MM.1S (cell line): ENCODE measurements around the gene USP6NL.

Experiments used
- DNase-seq: peaks from one replicate; pipeline ENCODE4 v3.0.0-alpha.2; 2015
- H2AFZ ChIP-seq: fragments of 300-600 bp; sonication (generic); 2 replicates; pipeline ENCODE4 v1.6.0; 2016; ENCODE audit warnings: antibody characterized with exemption, low read length
- H3F3A ChIP-seq: fragments of 300-600 bp; sonication (generic); 2 replicates; pipeline ENCODE4 v1.6.1; 2016; ENCODE audit warnings: mild to moderate bottlenecking, antibody characterized with exemption, low read length, moderate library complexity, mixed read lengths; ENCODE audit not compliant: insufficient read depth
- H3K27ac ChIP-seq: fragments of 300-600 bp; sonication (generic); 2 replicates; pipeline ENCODE4 v1.5.1; 2016; ENCODE audit warnings: mild to moderate bottlenecking, low read length
- H3K27me3 ChIP-seq: fragments of 300-600 bp; sonication (generic); replicated peaks from 2 replicates; pipeline ENCODE4 v1.6.0; 2016; ENCODE audit warnings: low read length; ENCODE audit not compliant: insufficient read depth
- H3K36me3 ChIP-seq: fragments of 300-600 bp; sonication (generic); replicated peaks from 2 replicates; pipeline ENCODE4 v1.6.1; 2016; ENCODE audit warnings: mild to moderate bottlenecking, low read length, mixed read lengths; ENCODE audit not compliant: insufficient read depth
- H3K4me1 ChIP-seq: fragments of 300-600 bp; sonication (generic); 2 replicates; pipeline ENCODE4 v1.6.1; 2016; ENCODE audit warnings: low read length, mixed read lengths
- H3K4me2 ChIP-seq: fragments of 300-600 bp; sonication (generic); 2 replicates; pipeline ENCODE4 v1.6.0; 2016; ENCODE audit warnings: low read depth, low read length
- H3K4me3 ChIP-seq: fragments of 300-600 bp; sonication (generic); 2 replicates; pipeline ENCODE4 v1.5.1; 2016; ENCODE audit warnings: low read length, mixed read lengths
- H3K79me2 ChIP-seq: fragments of 300-600 bp; sonication (generic); 2 replicates; pipeline ENCODE4 v1.6.1; 2016; ENCODE audit warnings: mixed run types, low read length, mixed read lengths
- H3K9ac ChIP-seq: fragments of 300-600 bp; sonication (generic); 2 replicates; pipeline ENCODE4 v1.6.1; 2016; ENCODE audit warnings: low read length, mixed read lengths
- H3K9me2 ChIP-seq: fragments of 300-600 bp; sonication (generic); replicated peaks from 2 replicates; pipeline ENCODE4 v1.6.1; 2016; ENCODE audit warnings: mild to moderate bottlenecking, low read length, mixed read lengths; ENCODE audit not compliant: insufficient read depth
- H3K9me3 ChIP-seq: fragments of 300-600 bp; sonication (generic); replicated peaks from 2 replicates; pipeline ENCODE4 v1.6.1; 2016; ENCODE audit warnings: mild to moderate bottlenecking, low read length, mixed read lengths; ENCODE audit not compliant: insufficient read depth
- H4K20me1 ChIP-seq: fragments of 300-600 bp; sonication (generic); 2 replicates; pipeline ENCODE4 v1.6.1; 2016; ENCODE audit warnings: mild to moderate bottlenecking, low read length, moderate library complexity, mixed read lengths; ENCODE audit not compliant: insufficient read depth
- EZH2 ChIP-seq: fragments of 300-600 bp; sonication (generic); optimal IDR thresholded peaks from 2 replicates; pipeline ENCODE3; 2017; ENCODE audit warnings: low read depth, mild to moderate bottlenecking, antibody characterized with exemption, low read length, mixed read lengths
- EZH2phosphoT487 ChIP-seq: fragments of 300-600 bp; sonication (generic); IDR thresholded peaks from 2 replicates; pipeline ENCODE4 v1.6.1; 2018; ENCODE audit warnings: antibody characterized with exemption, low read length
- TF ChIP-seq, protein P1 (sequence below): fragments of 300-600 bp; sonication (generic); IDR thresholded peaks from 2 replicates; pipeline ENCODE4 v1.5.1; 2016; ENCODE audit warnings: antibody characterized with exemption, low read length, mixed read lengths

USP6NL gene

DNA sequence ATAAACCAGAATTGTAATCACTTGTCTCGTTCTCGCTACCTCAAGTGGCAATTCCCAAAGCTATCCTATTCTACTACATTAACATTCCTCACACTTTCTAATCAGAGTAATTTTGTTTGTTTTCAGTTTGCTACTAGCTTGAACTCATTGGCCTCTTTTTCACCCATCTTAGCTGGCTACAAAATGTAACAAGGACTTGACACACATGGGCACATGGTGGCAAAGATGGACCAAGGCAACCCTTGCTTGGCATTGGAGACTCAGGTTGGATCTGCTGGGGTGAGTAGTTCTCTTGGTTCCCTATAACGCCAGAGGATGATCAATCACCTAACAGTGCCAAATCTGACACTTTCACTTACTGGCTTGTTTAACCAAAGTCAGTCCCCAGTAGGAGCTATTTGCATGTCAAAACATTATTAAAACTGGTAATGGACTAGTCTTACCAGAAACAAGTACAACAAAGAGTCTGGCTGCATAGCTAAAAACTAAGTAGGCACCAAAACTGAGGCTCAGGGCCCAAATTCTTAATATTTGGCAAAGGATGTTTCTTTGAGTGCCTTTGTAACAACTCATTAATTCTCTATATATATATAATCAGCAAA lies 1.9 kb downstream of the USP6NL start:
- H4K20me1 ChIP-seq, result no peaks in the 10 kb centered on the region
- no peaks in the 10 kb centered on the region for H3K9me2 ChIP-seq
- peaks cover 18% of the 10 kb centered on the region for H3K27me3 ChIP-seq
- no peak overlapping the region for H2AFZ ChIP-seq
- no peaks in the 10 kb centered on the region for H3K36me3 ChIP-seq
- H3K9ac ChIP-seq, result no peak overlapping the region
- 0 out of 2 replicates have a peak, but pooled peaks cover 12% of the 10 kb centered on the region for H3K79me2 ChIP-seq
- peaks cover 3% of the 10 kb centered on the region; the same call in 1 of the 2 replicates for H3F3A ChIP-seq
- no peak overlapping the region for H3K4me3 ChIP-seq
- no peak for DNase-seq
- peaks cover 13% of the 10 kb centered on the region for H3K4me1 ChIP-seq
- TF ChIP-seq, protein P1, sequence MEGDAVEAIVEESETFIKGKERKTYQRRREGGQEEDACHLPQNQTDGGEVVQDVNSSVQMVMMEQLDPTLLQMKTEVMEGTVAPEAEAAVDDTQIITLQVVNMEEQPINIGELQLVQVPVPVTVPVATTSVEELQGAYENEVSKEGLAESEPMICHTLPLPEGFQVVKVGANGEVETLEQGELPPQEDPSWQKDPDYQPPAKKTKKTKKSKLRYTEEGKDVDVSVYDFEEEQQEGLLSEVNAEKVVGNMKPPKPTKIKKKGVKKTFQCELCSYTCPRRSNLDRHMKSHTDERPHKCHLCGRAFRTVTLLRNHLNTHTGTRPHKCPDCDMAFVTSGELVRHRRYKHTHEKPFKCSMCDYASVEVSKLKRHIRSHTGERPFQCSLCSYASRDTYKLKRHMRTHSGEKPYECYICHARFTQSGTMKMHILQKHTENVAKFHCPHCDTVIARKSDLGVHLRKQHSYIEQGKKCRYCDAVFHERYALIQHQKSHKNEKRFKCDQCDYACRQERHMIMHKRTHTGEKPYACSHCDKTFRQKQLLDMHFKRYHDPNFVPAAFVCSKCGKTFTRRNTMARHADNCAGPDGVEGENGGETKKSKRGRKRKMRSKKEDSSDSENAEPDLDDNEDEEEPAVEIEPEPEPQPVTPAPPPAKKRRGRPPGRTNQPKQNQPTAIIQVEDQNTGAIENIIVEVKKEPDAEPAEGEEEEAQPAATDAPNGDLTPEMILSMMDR, result no peak
- TF ChIP-seq EZH2 (no peak), EZH2phosphoT487 (no peak)
- H3K9me3 ChIP-seq, result no peaks in the 10 kb centered on the region
- H3K4me2 ChIP-seq, result no peak overlapping the region
- H3K27ac ChIP-seq, result no peak overlapping the region

DNA sequence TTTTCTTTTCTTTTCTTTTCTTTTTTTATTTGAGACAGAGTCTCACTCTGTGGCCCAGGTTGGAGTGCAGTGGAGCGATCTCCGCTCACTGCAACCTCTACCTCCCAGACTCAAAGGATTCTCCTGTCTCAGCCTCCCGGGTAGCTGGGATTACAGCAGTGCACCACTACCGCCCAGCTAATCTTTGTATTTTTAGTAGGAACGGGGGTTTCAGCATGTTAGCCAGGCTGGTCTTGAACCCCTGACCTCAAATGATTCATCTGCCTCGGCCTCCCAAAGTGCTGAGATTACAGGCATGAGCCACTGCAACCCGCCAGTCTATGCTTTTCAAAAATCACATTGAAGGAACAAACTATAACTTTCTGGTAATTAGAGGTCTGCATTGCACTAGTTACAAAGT lies 2.4 kb downstream of the USP6NL start:
- peaks cover 3% of the 10 kb centered on the region; the same call in 1 of the 2 replicates for H3F3A ChIP-seq
- H3K9ac ChIP-seq, result no peak overlapping the region
- no peak for DNase-seq
- H3K27me3 ChIP-seq, result peaks cover 18% of the 10 kb centered on the region
- H3K9me2 ChIP-seq, result no peaks in the 10 kb centered on the region
- no peak overlapping the region for H2AFZ ChIP-seq
- no peaks in the 10 kb centered on the region for H4K20me1 ChIP-seq
- no peak overlapping the region for H3K4me3 ChIP-seq
- H3K27ac ChIP-seq, result no peak overlapping the region
- TF ChIP-seq EZH2phosphoT487 (no peak), EZH2 (no peak)
- TF ChIP-seq, protein P1, result no peak
- H3K4me1 ChIP-seq, result peaks cover 16% of the 10 kb centered on the region
- no peaks in the 10 kb centered on the region for H3K9me3 ChIP-seq
- no peaks in the 10 kb centered on the region for H3K36me3 ChIP-seq
- no peak overlapping the region for H3K4me2 ChIP-seq
- H3K79me2 ChIP-seq, result 0 out of 2 replicates have a peak, but pooled peaks cover 14% of the 10 kb centered on the region

DNA sequence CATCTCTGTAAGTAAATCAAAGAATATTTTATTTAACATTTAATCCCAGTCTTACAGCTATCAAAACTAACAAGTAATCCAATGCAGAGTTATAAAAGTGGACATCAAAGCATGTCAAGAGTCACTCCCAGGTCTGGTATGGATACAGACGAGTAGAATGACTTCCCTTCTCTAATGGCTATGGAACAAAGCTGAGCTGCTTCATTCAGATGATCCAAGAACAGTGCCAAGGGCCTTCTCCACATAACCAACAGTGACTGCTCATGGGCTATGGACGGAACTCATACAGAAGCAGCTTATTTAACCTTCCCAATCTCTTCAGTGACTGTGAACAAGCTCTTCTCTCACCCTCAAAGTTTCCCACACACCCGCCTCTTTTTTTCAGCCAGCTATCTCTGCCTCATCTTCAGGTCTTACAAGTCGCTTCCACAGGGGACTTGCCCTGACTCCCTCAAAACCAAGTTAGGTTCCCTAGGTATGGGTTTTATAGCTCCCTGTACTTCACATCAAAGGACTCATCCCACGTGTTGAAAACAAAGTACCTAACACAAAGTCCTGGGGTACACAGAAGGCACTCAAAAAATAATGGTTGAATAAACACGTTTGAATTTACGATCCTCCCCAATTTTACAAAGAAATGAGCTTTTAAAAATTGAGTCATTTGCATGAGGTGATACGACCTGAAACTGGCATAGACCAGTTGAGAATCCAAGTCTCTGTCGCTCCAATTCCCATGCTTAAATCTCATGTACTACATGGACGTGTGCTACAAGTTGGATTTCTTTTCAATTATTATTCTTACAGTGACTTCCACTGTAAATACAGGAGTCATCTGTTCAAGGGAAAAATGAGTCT lies 3.1 kb downstream of the USP6NL start:
- no peaks in the 10 kb centered on the region for H3K9me3 ChIP-seq
- peaks cover 18% of the 10 kb centered on the region for H3K27me3 ChIP-seq
- H3K36me3 ChIP-seq, result no peaks in the 10 kb centered on the region
- no peak overlapping the region for H3K4me2 ChIP-seq
- 0 out of 2 replicates have a peak, but pooled peaks cover 14% of the 10 kb centered on the region for H3K79me2 ChIP-seq
- no peak overlapping the region for H3K9ac ChIP-seq
- TF ChIP-seq EZH2 (no peak), EZH2phosphoT487 (no peak)
- TF ChIP-seq, protein P1, result no peak
- no peak overlapping the region for H3K4me3 ChIP-seq
- no peak overlapping the region for H2AFZ ChIP-seq
- no peaks in the 10 kb centered on the region for H3K9me2 ChIP-seq
- H4K20me1 ChIP-seq, result no peaks in the 10 kb centered on the region
- peaks cover 3% of the 10 kb centered on the region; the same call in 1 of the 2 replicates for H3F3A ChIP-seq
- H3K4me1 ChIP-seq, result peaks cover 16% of the 10 kb centered on the region
- DNase-seq, result no peak
- no peak overlapping the region for H3K27ac ChIP-seq
